Epithelial cell of prostate (primary cell): Measurements from ENCODE around the gene NELFB.
A peak's percentile ranks its signal among the peaks of the same experiment; 100 is the strongest.

Experiments used
- DNase-seq: peaks from one replicate; pipeline ENCODE4 v3.0.0-alpha.2; 2011; ENCODE audit warnings: low read depth, low spot score
- H3K27ac ChIP-seq: fragments of 450-650 bp; 2 replicates; pipeline ENCODE4 v1.5.1; 2017; ENCODE audit warnings: mild to moderate bottlenecking

Gene NELFB

DNA sequence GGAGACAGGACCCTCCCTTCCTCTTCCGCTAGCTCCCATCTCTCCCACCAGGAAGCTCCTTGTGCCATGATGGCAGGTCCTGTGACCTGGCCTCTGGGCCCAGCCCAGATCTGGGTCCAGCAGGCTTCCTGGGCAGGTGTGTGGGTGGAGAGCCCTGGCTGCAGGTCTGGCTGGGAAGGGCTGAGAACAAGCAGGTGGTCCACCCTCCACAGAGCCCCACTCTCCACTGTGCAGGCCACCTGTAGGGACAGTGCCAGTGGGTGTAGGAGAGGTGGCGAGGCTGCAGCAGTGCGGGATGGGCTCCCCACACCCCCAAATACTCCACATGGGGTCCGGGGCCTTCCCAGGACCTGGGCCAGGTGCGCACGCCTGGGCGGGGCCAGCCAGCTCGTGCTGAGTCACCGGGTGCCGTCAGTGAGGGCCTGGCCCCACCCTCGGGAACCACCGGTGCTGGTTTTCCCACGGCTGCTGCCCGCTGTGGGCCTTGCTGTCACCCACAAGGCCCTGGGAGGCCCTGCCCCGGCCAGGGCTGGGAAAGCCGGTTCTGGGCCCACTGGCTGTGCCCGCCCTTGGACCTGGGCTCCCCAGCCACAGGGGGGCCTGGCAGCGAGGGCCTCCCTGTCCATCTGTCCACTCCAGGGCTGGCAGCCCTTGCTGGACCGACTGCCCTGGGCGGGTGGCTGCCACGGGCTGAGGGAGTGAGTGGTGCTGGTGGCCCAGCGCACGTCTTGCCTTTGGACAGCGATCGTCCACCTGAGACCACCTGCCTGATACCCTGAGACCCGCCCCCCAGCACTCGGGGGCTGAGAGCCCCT lies 56.3 kb downstream of the NELFB start:
- peak; percentile 87 for DNase-seq
- H3K27ac ChIP-seq, result peak overlapping the region; percentile 78

- DNase-seq, result no peak
Observed at GRCh38 chr9:137311986-137312851, 57.1 kb downstream of the NELFB start.

DNA sequence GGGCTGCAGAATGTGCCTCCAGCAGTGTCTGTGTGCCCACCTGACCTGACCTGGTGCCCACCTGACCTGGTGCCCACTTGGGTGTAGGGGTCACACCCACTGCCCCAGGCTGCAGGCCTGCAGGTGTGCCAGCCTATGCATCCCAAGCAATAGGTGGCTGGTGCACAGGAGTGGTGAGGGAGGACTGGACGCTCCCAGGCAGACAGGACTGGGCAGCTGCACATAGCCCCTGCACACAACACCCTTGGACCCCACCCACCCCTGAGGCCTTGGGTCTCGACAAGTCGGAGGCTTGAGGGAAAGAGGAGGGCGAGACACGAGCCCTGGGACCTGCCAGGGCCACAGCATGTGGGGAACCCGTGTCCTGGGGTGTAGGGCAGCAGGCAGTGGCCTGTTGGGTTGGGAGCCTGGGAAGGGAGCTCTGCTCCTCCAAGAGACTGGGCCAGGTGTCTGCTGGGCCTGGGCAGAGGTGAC lies 57.8 kb downstream of the NELFB start:
- no peak for DNase-seq
- no peak overlapping the region for H3K27ac ChIP-seq

More at GRCh38 chr9:137311986-137312851, 57.1 kb downstream of the NELFB start:
- H3K27ac ChIP-seq, result peak overlapping the region; percentile 78

- no peak overlapping the region for H3K27ac ChIP-seq
- no peak for DNase-seq
Observed at GRCh38 chr9:137313326-137313936, 58.3 kb downstream of the NELFB start.

GRCh38 chr9:137313956-137314560 lies 58.9 kb downstream of the NELFB start:
- no peak overlapping the region for H3K27ac ChIP-seq
- DNase-seq, result no peak

- no peak for DNase-seq
- no peak overlapping the region for H3K27ac ChIP-seq
Observed at GRCh38 chr9:137314561-137315560, 59.7 kb downstream of the NELFB start.

DNA sequence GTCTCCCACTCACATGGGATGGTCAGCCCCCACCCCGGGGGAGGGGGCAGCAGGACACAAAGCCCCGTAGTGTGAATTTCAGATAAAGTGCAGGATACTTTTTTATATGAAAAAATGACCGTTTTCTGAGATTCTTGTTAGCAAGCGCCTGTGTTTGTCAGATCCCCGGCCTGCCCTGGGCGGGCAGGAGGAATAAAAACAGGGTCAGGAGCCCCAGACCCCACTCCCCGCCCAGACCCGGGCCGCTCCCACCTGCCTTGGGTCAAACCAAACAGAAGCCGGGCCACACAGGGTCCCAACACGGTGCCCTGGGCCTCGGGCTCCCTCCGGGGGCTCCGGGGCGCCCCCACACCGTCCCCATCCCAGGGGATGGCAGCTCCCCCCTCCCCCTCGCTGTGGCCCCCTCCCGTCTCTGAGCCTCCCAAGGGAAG lies 60.5 kb downstream of the NELFB start:
- DNase-seq, result no peak

GRCh38 chr9:137316012-137316981 lies 61.2 kb downstream of the NELFB start:
- H3K27ac ChIP-seq, result no peak overlapping the region
- no peak for DNase-seq

More for the DNA sequence above, 60.5 kb downstream of the NELFB start:
- no peak overlapping the region for H3K27ac ChIP-seq

DNA sequence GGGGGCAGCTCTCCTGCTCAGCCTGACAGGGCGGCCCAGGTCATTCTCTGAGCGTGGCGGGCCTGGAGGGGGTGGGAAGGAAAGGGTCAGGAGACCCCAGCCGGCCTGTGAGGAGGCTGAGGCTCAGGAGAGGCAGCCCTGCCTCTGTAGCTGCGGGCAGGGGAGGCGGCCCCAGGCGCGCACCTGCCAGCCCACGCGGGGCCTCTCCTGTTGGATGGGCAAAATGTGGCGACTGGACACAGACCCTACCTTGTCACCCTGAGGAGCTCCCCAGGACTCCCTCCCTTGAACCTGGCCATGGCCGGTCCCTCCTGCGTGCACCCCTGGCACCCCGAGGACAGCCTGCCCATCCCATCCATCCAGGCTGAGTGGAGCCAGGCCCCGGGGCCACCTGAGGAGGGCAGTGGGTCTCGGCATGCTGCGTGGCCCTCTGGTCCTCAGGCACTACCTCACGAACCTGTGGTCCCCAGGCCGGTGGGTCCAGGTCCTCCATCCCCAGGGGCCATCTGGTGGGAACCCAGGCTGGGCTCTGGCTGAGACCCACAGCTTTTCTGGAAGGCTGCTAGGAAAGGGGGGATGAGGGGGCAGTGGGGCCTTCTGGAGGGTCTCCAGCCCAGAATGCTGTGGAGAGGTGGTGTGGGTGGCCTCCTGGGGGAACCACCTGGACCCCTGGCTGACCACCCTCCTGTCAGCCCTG lies 62.0 kb downstream of the NELFB start:
- no peak overlapping the region for H3K27ac ChIP-seq
- DNase-seq, result no peak

DNA sequence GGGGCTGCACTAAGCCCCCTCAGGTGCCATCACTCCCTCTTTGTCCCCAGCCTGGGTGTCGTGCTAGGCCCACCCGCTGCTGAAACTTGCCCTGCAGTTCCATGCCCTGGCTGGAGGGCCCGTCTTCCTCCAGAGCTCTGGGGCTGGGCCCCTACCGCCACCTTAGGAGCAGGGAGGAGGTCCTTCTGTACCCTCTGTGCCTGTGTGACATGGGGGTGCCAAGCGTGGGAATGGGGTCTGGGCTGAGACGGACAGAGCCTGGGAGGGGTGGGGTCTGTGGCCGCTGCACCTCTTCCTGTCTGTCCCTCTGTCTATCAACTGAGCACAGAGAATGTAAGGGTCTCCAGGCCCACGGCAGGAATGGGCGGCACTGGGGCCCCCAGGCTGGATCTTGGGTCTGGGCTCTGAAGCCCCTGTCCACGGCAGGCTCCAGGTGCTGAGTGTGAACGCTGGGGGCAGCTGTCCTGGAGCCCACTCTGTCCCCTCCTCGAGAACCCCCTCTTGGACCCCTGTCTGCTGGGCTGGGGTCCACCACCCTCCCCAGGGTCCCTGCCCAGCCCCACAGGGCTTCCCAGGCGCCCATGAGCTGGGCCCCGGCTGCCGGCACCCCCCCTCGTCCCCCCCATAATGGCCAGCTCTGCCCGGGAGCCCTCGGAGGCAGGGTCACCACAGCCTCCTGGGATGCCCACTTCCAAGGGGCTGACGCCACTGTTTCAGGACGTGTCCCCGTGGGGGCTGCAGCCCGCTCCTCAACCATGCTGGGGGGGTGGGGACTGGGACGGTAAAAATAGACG lies 62.8 kb downstream of the NELFB start:
- H3K27ac ChIP-seq, result no peak overlapping the region
- DNase-seq, result no peak

DNA sequence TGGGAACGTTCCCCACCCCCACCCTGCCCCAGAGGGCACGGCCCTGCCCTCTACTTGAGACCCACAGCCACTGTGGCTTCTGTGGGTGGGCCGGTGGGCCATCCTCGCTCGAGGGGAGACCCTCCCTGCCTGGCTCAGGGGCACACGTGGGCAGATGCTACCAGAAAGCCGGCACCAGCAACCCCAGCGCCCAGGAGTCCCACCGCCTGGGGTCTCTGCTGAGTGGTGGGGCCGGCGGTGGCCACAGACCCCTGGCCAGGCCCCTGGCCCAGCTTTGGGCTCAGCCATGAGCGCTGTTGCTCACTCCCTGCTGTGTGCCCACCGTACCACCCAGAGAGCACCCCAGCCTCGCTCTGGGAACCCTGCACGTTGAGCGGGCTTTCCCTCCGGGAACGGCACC lies 63.5 kb downstream of the NELFB start:
- no peak for DNase-seq
- H3K27ac ChIP-seq, result no peak overlapping the region

DNA sequence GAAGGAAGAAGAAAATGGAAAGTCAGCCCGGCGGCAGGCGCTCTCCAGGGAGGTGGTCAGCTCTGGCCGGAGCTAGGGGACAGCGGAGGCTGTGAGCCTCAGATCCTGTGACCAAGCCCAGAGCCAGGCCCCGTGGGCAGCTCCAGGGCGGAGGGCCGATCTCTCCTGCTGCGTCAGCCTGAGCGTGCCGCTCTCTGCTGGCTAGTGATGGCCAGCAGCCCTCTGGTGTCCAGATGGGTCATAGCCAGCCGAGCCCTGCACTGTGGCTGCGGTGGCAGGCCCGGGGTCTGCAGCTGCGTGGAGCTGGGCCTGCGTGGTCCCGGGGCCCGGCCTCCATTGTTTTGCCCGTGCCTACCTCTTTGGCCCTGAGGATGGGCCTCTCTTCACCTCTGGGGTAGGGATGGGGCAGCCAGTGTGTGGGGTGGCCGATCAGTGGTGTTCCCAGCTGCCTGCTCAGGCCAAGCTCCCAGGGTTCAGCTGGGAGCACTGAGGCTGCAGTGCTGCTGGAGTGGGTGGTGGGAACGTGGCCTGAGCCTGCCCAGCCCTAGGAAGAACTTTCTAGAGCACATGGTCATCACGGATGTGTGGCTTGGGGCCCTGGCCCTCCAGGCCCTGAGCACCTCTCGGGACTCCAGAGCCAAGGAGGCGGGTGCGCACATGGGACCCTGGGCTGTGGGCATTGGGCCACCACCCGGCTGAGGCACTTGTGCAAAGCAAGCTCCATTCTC lies 64.0 kb downstream of the NELFB start:
- no peak for DNase-seq
- H3K27ac ChIP-seq, result no peak overlapping the region

DNA sequence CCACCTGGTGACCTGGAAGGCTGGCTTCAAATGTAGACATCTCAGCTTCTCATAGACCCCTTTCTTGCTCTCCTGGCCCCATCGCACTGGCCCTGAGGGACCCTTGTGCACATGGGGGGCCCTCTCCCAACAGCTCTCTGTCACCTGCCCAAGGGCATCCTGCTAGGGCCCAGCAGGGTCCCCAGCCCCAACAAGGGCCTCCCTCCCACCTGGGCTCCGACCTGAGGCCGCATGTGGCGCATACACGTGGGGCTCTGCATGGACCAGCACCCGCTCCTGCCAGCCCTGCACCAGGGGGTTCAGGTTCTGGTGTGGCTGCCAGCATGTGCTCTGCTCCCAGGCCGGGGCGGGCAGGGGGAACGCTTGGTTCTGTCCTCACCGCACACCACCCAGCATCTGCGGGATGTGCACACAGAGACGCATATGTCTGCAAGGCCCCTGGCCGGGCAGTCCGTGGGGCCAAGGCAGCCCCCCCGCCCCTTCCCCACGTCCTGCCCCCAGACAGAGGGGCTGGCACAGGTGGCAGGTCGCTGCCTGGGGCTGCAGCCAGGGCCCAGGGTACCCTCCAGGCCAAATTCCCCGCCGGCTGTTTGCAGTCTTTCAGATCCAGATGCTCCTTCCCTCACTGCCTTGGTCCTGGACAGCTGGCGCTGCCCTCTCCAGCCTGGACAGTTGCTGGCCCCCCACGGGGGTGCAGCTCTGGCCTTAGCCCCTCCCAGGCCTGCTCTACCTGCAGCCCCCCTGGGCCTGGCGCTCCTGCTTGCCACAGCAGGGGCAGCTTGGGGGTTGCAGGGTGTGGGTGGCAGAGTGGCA lies 64.8 kb downstream of the NELFB start:
- H3K27ac ChIP-seq, result no peak overlapping the region
- no peak for DNase-seq

DNA sequence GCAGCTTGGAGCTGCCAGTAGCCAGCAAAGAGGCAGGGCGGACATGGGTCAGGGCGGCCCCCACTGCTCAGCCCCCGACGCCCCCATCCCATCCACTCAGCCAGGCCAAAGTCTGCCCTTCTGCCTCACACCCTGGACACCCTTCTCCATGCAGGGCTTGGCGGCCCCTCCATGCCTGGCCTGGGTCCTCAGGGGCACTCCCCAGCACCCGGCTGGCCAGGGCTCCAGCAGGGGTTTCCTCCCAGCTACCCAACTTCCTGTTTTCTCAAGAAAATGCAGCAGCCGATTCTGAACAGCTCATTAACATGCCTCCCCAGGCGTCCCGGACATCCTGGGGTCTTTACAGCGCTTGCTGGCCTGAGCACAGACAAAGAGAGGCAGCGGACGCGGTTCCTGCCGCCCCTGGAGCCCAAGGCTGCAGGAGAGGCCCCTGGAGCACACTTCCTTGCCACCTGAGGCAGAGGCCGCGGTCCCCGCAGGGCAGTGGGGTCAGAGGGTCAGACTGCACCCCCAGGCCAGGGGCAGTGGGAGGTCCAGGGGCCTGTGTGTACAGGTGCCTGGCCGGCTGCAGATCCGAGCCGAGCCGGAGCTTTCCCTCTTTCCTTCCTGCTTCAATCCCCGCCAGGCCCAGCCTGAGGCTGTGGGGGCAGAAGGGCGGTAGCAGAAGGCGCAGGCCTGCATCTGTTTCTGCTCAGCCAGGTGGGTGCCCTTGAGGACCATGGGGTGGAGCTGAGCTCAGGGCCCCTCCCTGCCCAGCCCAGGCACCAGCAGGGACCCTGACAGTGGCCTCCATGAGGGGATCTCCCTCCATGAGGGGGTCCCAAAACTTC lies 65.6 kb downstream of the NELFB start:
- no peak overlapping the region for H3K27ac ChIP-seq
- no peak for DNase-seq
